CD4-positive, alpha-beta memory T cell (primary cell): ENCODE measurements around the gene STX1A. TPM values are rescaled to one million over a fixed set of nuclear protein-coding genes. Genes with fewer than 3 reads are reported as not detected.
"Not testable (repeated sequence)": the region's sequence is repeated elsewhere in the genome, so short reads cannot be mapped to it uniquely, and the experiment has no call there.

Source experiments
- CTCF ChIA-PET: fragments of 350-600 bp; sonication (Branson Sonifier 250); formaldehyde crosslinking; loops from one replicate; lab custom pipeline; 2021; ENCODE audit warnings: inconsistent platforms; ENCODE audit not compliant: partially characterized antibody; lab: Charles Lee
- POLR2A ChIA-PET: fragments of 350-600 bp; sonication (Branson Sonifier 250); formaldehyde crosslinking; loops from one replicate; lab custom pipeline; 2021; ENCODE audit not compliant: partially characterized antibody; lab: Charles Lee
- DNase-seq, 5 donors: peaks; one replicate each; pipeline versions ENCODE4 v3.0.0 to v3.0.0-alpha.2; 2020 to 2022; ENCODE audit warnings: mixed read lengths in 1 of 5
- H3K27ac ChIP-seq: one replicate; pipeline ENCODE4 v1.7.0; 2013; ENCODE audit warnings: low read depth, low read length
- H3K27me3 ChIP-seq: 2 replicates; pipeline ENCODE4 v1.7.0; 2013; ENCODE audit warnings: mild to moderate bottlenecking, low read length, moderate library complexity; ENCODE audit not compliant: insufficient read depth
- H3K36me3 ChIP-seq: 2 replicates; pipeline ENCODE4 v1.7.0; 2013; ENCODE audit warnings: mild to moderate bottlenecking, low read length, moderate library complexity; ENCODE audit not compliant: insufficient read depth
- H3K4me1 ChIP-seq: 2 replicates; pipeline ENCODE4 v1.7.0; 2013; ENCODE audit warnings: mild to moderate bottlenecking, low read length, moderate library complexity; ENCODE audit not compliant: insufficient read depth
- H3K4me3 ChIP-seq, 2 donors: one replicate each; pipeline ENCODE4 v1.7.0; 2013; ENCODE audit warnings: low read length in 2 of 2, mild to moderate bottlenecking in 1 of 2
- H3K9me3 ChIP-seq, 2 donors: one replicate each; pipeline ENCODE4 v1.7.0; 2013; ENCODE audit warnings: low read length in 2 of 2, control low read depth in 1 of 2; ENCODE audit not compliant: control insufficient read depth in 1 of 2
- H3K27ac Mint-ChIP-seq, 7 donors: one replicate each; pipeline ENCODE4 v1.8.0; 2020 to 2021; ENCODE audit warnings: mixed read lengths in 7 of 7, mild to moderate bottlenecking in 6 of 7, inconsistent platforms in 3 of 7, moderate library complexity in 3 of 7
- H3K27me3 Mint-ChIP-seq, 2 donors: one replicate each; pipeline ENCODE4 v1.8.0; 2020 to 2021; ENCODE audit warnings: mixed read lengths in 2 of 2
- H3K36me3 Mint-ChIP-seq, 2 donors: one replicate each; pipeline ENCODE4 v1.8.0; 2020 to 2021; ENCODE audit warnings: mixed read lengths in 2 of 2, inconsistent platforms in 1 of 2, mild to moderate bottlenecking in 1 of 2
- H3K4me1 Mint-ChIP-seq, 4 donors: one replicate each; pipeline ENCODE4 v1.8.0; 2020 to 2021; ENCODE audit warnings: mixed read lengths in 4 of 4, mild to moderate bottlenecking in 1 of 4
- H3K4me3 Mint-ChIP-seq, 8 donors: one replicate each; pipeline ENCODE4 v1.8.0; 2020 to 2021; ENCODE audit warnings: mixed read lengths in 8 of 8, mild to moderate bottlenecking in 7 of 8, moderate library complexity in 6 of 8, inconsistent platforms in 3 of 8
- H3K9me3 Mint-ChIP-seq, 8 donors: one replicate each; pipeline ENCODE4 v1.8.0; 2020 to 2021; ENCODE audit warnings: mixed read lengths in 8 of 8, mild to moderate bottlenecking in 5 of 8, inconsistent platforms in 3 of 8, moderate library complexity in 1 of 8
- intact Hi-C: fragments of 100-400 bp; cut with micrococcal nuclease; formaldehyde crosslinking; loops from one replicate; pipeline ENCODE4 v1.15.1; 2023
- polyA plus RNA-seq, 2 donors: library from polyadenylated mRNA; unstranded; fragments of 300-500 nt; fragmentation: Illumina TruSeq; gene quantifications; one replicate each; pipeline ENCODE4 v1.2.3, GENCODE V29; 2021
- total RNA-seq, 2 experiments: library from RNA; stranded (reverse); gene quantifications; one replicate each; pipeline ENCODE4 v1.2.3, GENCODE V29; 2021

The STX1A gene
- total and polyA plus RNA-seq, 4 experiments from 2014 or later, result 1.2 to 8.3 (median 5.4) TPM

DNA sequence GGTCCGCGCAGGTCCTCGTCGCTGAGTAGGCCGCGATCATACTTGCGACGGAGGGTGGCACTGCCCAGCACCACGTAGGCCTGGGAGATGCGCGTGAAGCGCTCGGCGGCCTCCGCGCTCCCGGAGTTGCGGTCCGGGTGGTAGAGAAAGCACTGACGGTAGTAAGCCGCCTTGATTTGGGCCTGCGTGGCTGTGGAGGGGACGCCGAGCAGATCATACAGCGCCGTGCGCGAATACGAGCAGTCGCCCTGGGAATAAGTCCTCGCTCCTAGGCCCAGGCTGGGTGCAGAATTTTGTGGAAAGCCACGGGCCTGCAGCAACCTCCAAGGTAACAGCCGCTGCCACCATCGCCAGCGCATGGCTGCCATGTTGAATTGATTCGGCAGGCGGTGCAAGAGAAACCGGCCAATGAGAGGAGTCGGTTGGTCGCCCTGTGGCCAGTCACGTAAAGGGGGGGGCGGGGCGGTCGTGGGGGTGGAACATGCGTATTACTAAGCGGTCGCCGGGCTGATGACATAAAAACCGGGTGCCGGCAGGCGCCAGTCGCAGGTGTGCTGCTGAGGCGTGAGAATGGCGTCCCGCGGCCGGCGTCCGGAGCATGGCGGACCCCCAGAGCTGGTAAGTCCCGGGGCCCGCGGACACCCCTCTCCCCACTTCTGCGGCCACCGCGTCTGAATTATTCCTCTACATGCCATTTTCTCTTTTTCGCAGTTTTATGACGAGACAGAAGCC, 36.2 kb downstream of the STX1A start, which contains the start of the genes BUD23 and DNAJC30:
TSS of gene BUD23 (plus strand) at position 542 of the 732 bp plus-strand sequence. CDS start at position 571, 29 bp downstream.
TSS of gene DNAJC30 (minus strand) at position 398 of the 732 bp plus-strand sequence. CDS start at position 368, 30 bp downstream.
- Histone ChIP-seq H3K36me3 (peaks cover 13% of the 10 kb centered on the region), H3K4me3 (peak within 1 kb of the TSS; percentile 89 to 98), H3K4me1 (peaks cover 28% of the 10 kb centered on the region), H3K9me3 (no peaks in the 10 kb centered on the region), H3K27me3 (no peaks in the 10 kb centered on the region), H3K27ac (peak within 1 kb of the TSS; percentile 78)
- peaks cover 15 to 37% of the 10 kb centered on the region in 2 donors for H3K36me3 Mint-ChIP-seq
- no peaks in the 10 kb centered on the region for H3K9me3 Mint-ChIP-seq
- DNase-seq, result peak; percentile 86 to 98 (median 92)
- intact Hi-C loops, result loop anchor here (1.0 kb wide), 5 partner anchors 16 to 126 kb away; partner anchors contain the start of genes ABHD11, BCL7B, TBL2 and VPS37D
- ChIA-PET POLR2A (interaction anchor here (1.0 to 1.3 kb wide), 3 partner anchors 15 to 35 kb away, joined by 3 to 4 read pairs (median 3); no protein-coding TSS in a partner anchor), CTCF (no interaction called here)
- no peaks in the 10 kb centered on the region for H3K27me3 Mint-ChIP-seq
- H3K4me3 Mint-ChIP-seq, result peak within 1 kb of the TSS; percentile 94 to 99 (median 96)
- H3K27ac Mint-ChIP-seq, result peak within 1 kb of the TSS; percentile 94 to 97 (median 95)
- H3K4me1 Mint-ChIP-seq, result peaks cover 15 to 47% (median 30%) of the 10 kb centered on the region in 4 donors

DNA sequence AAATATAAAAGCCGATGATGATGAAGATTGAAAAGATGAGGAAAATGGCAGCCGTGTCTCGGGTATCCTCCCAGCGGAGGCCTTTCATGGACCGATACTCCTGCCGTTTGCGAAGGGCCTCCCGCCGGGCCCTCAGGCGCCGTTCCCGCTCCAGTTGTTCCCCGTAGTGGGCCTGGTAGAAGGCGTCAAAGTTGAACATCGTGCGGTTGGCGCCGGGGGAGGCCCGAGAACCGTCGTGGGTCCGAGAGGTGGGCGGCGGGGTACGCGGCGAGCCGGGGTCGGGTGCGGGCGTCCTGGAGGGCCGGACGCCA, 36.8 kb downstream of the STX1A start:
- CTCF ChIA-PET, result no interaction called here

DNA sequence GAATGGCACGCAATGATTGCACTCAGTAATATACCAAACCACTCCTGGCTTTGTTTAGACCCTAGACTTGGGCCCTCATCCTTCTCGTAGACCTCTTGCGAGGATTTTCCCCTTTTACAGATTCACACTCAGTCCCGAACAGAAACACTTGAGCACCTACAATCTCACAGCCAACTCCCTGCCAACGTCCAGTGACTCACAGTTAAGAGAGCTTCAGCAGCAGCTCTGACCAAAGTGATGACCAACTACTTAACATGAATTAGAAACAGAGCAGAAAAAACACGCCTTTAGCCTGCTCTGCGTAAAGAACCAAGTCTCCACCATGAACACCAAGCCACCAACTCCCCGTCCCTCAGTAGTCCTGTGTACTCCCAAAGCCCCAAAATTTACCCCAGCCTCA, 38.4 kb downstream of the STX1A start:
- intact Hi-C loops, result no loop called here
- CTCF ChIA-PET, result interaction anchor here (1.0 kb wide), 1 partner anchor 13 kb away, joined by 3 read pairs; no protein-coding TSS in a partner anchor

More for the DNA sequence above, 36.8 kb downstream of the STX1A start:
- Mint-ChIP-seq H3K36me3 (peaks cover 19 to 39% of the 10 kb centered on the region in 2 donors), H3K27ac (peak overlapping the region; percentile 78 to 97 (median 94)), H3K4me1 (peaks cover 15 to 47% (median 30%) of the 10 kb centered on the region in 4 donors), H3K4me3 (peak overlapping the region; percentile 94 to 99 (median 96)), H3K9me3 (no peaks in the 10 kb centered on the region), H3K27me3 (no peaks in the 10 kb centered on the region)
- Histone ChIP-seq H3K4me3 (peak overlapping the region; percentile 25 to 89), H3K27ac (peak overlapping the region; percentile 78), H3K4me1 (peaks cover 28% of the 10 kb centered on the region), H3K27me3 (no peaks in the 10 kb centered on the region), H3K36me3 (peaks cover 14% of the 10 kb centered on the region), H3K9me3 (no peaks in the 10 kb centered on the region)
- intact Hi-C loops, result loop anchor here (1.0 kb wide), 5 partner anchors 15 to 125 kb away; partner anchors contain the start of genes ABHD11, BCL7B, TBL2 and VPS37D
- POLR2A ChIA-PET, result no interaction called here
- no peak for DNase-seq

DNA sequence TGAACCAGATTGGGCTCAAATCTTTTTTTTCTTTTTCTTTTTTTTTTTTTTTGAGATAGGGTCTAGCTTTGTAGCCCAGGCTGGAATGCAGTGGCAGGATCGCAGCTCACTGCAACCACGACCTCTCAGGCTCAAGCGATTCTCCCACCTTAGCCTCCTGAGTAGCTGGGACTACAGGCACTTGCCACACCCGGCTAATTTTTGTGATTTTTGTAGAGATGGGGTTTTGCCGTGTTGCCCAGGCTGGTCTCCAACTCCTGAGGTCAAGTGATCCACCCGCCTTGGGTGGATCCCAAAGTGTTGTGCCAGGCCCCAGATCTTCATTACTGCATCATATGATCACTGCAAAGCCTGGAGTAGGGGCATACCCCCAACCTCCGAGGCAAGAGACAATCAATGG, 39.0 kb downstream of the STX1A start:
- Histone ChIP-seq H3K27me3 (no peaks in the 10 kb centered on the region), H3K4me1 (peaks cover 28% of the 10 kb centered on the region), H3K9me3 (no peaks in the 10 kb centered on the region), H3K36me3 (peaks cover 4% of the 10 kb centered on the region), H3K4me3 (no peak overlapping the region), H3K27ac (no peak overlapping the region)
- Mint-ChIP-seq H3K4me1 (peaks cover 13 to 38% (median 25%) of the 10 kb centered on the region in 4 donors), H3K27ac (peak overlapping the region in 1 of 7 donors; percentile 35), H3K9me3 (no peaks in the 10 kb centered on the region), H3K36me3 (peaks cover 10 to 27% of the 10 kb centered on the region in 2 donors), H3K27me3 (no peaks in the 10 kb centered on the region), H3K4me3 (peak overlapping the region in 5 of 8 donors; percentile 50 to 99 (median 60))
- intact Hi-C loops, result no loop called here
- no peak for DNase-seq
- CTCF ChIA-PET, result interaction anchor here (1.0 kb wide), 1 partner anchor 12 kb away, joined by 3 read pairs; no protein-coding TSS in a partner anchor
- POLR2A ChIA-PET, result interaction anchor here (1.0 kb wide), 1 partner anchor 11 kb away, joined by 3 read pairs; no protein-coding TSS in a partner anchor

More for the DNA sequence above, 38.4 kb downstream of the STX1A start:
- no peaks in the 10 kb centered on the region for H3K27me3 ChIP-seq
- peaks cover 14 to 39% (median 26%) of the 10 kb centered on the region in 4 donors for H3K4me1 Mint-ChIP-seq
- no peak overlapping the region for H3K27ac ChIP-seq
- no peaks in the 10 kb centered on the region for H3K9me3 Mint-ChIP-seq
- H3K9me3 ChIP-seq, result no peaks in the 10 kb centered on the region
- H3K36me3 Mint-ChIP-seq, result peaks cover 11 to 28% of the 10 kb centered on the region in 2 donors
- no peak for DNase-seq
- H3K4me1 ChIP-seq, result peaks cover 28% of the 10 kb centered on the region
- POLR2A ChIA-PET, result interaction anchor here (1.0 kb wide), 1 partner anchor 12 kb away, joined by 3 read pairs; no protein-coding TSS in a partner anchor
- H3K27me3 Mint-ChIP-seq, result no peaks in the 10 kb centered on the region
- no peak overlapping the region for H3K4me3 ChIP-seq
- H3K27ac Mint-ChIP-seq, result peak overlapping the region in 3 of 7 donors; percentile 6 to 94 (median 34)
- peaks cover 4% of the 10 kb centered on the region for H3K36me3 ChIP-seq
- H3K4me3 Mint-ChIP-seq, result peak overlapping the region in 7 of 8 donors; percentile 37 to 99 (median 96)

DNA sequence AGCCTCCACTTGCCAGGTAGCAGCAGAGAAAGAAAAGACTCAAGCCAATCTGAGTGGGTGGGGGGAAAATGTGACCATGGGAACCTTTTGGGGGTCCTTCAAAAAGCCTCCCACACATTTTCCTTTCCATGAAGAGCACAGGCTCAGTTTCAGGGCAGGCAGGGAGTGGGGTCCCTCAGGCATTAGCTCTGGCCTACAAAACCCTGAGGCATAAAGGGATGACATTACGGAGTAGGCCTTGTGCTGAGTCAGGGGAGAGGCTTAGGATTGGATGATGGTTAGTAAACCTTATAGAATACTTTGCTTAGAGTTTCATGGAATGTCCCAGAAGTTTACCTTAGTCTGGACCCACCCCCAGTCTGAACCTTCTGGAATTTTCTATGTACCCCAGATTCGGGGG, 39.8 kb downstream of the STX1A start:
- peaks cover 4% of the 10 kb centered on the region for H3K36me3 ChIP-seq
- H3K4me1 Mint-ChIP-seq, result peaks cover 13 to 33% (median 24%) of the 10 kb centered on the region in 4 donors
- peak overlapping the region in 1 of 8 donors; percentile 25 for H3K4me3 Mint-ChIP-seq
- H3K27me3 Mint-ChIP-seq, result no peaks in the 10 kb centered on the region
- H3K9me3 ChIP-seq, result no peaks in the 10 kb centered on the region
- H3K36me3 Mint-ChIP-seq, result peaks cover 10 to 27% of the 10 kb centered on the region in 2 donors
- H3K4me3 ChIP-seq, result no peak overlapping the region
- no peak overlapping the region for H3K27ac Mint-ChIP-seq
- CTCF ChIA-PET, result no interaction called here
- intact Hi-C loops, result no loop called here
- DNase-seq, result no peak
- no peaks in the 10 kb centered on the region for H3K9me3 Mint-ChIP-seq
- peaks cover 28% of the 10 kb centered on the region for H3K4me1 ChIP-seq
- POLR2A ChIA-PET, result no interaction called here
- H3K27me3 ChIP-seq, result no peaks in the 10 kb centered on the region
- H3K27ac ChIP-seq, result no peak overlapping the region

DNA sequence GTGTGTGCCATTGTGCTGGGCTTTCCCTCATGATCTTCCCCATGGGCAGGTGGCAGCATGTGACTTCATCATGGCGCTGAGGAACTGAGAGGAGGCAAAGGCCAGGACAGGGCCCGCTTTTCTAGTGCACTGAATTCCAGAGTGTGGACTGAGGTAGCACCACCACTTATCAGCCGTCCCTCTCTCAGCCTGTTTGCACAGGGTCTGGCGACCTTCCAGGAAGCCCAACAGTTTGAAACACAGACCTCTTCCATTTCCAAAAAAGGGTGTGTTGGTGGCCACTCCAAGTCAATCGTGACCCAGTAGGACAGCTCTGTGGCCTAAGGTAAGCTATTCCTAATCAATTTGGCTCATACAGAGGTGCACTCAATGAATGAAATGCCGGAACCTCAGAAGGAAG, 40.6 kb downstream of the STX1A start:
- no peak overlapping the region for H3K4me3 Mint-ChIP-seq
- CTCF ChIA-PET, result no interaction called here

DNA sequence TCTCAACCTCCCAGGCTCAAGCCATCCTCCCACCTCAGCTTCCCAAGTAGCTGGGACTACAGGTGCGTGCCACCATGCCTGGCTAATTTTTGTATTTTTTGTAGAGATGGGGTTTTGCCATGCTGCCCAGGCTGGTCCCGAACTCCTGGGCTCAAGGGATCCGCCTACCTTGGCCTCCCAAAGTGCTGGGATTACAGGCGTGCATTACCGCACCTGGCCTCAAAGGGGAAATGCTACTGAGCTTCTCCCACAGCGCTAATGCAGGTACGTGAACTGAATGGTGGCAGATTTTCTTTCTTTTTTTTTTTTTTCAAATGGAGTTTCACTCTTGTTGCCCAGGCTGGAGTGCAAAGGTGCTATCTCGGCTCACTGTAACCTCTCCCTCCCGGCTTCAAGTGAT, 43.4 kb downstream of the STX1A start:
- H3K9me3 Mint-ChIP-seq, H3K4me3 Mint-ChIP-seq, H3K27me3 ChIP-seq, H3K36me3 ChIP-seq, H3K4me1 Mint-ChIP-seq, intact Hi-C loops, H3K27ac Mint-ChIP-seq, H3K27me3 Mint-ChIP-seq, H3K27ac ChIP-seq, DNase-seq, POLR2A ChIA-PET, H3K4me1 ChIP-seq, H3K9me3 ChIP-seq, H3K4me3 ChIP-seq: not testable (repeated sequence)
- H3K36me3 Mint-ChIP-seq, result peaks cover 10 to 13% of the 10 kb centered on the region in 2 donors
- CTCF ChIA-PET, result interaction anchor here (1.0 to 1.3 kb wide), 4 partner anchors 49 to 69 kb away, joined by 3 to 4 read pairs (median 4); no protein-coding TSS in a partner anchor

More for the DNA sequence above, 40.6 kb downstream of the STX1A start:
- Histone ChIP-seq H3K9me3 (no peaks in the 10 kb centered on the region), H3K4me1 (peaks cover 22% of the 10 kb centered on the region), H3K4me3 (no peak overlapping the region), H3K36me3 (peaks cover 4% of the 10 kb centered on the region), H3K27me3 (no peaks in the 10 kb centered on the region), H3K27ac (no peak overlapping the region)
- Mint-ChIP-seq H3K9me3 (no peaks in the 10 kb centered on the region), H3K27me3 (no peaks in the 10 kb centered on the region), H3K4me1 (peaks cover 11 to 31% (median 20%) of the 10 kb centered on the region in 4 donors), H3K36me3 (peaks cover 10 to 25% of the 10 kb centered on the region in 2 donors), H3K27ac (peak overlapping the region in 1 of 7 donors; percentile 32)
- intact Hi-C loops, result no loop called here
- DNase-seq, result no peak
- POLR2A ChIA-PET, result interaction anchor here (0.8 kb wide), 1 partner anchor 11 kb away, joined by 3 read pairs; the partner anchor contains the start of gene VPS37D
